SK-N-SH (cell line): ENCODE data around the gene BGN. TPM values are rescaled to one million over a fixed set of nuclear protein-coding genes. Genes with fewer than 3 reads are reported as not detected.

Source experiments
- CTCF ChIA-PET: fragments of 300-600, 350-600 bp; formaldehyde crosslinking; extraction: SDS; loops from one replicate; lab custom pipeline; 2021; lab: Yijun Ruan, JAX
- POLR2A ChIA-PET: fragments of 350-600 bp; sonication (Branson Sonifier 250); formaldehyde crosslinking; extraction: SDS; loops from one replicate; lab custom pipeline; 2020; ENCODE audit warnings: antibody characterized with exemption, inconsistent platforms; lab: Yijun Ruan, JAX
- DNase-seq: peaks from one replicate; pipeline ENCODE4 v3.0.0; 2012
- H2AFZ ChIP-seq: fragments of 200-600 bp; sonication (generic); 2 replicates; pipeline ENCODE4 v1.8.1; 2016; ENCODE audit warnings: antibody characterized with exemption, mild to moderate bottlenecking, low read depth
- H3F3A ChIP-seq: fragments of 200-600 bp; sonication (generic); replicated peaks from 2 replicates; pipeline ENCODE3; 2016; ENCODE audit warnings: antibody characterized with exemption, mild to moderate bottlenecking; ENCODE audit not compliant: insufficient read depth
- H3K27ac ChIP-seq, 2 experiments: fragments of 200-500 bp in 1 of 2; fragments of 200-600 bp in 1 of 2; sonication (Bioruptor generic) in 1 of 2; sonication (generic), shearing (Covaris generic) in 1 of 2; 2 replicates each; pipeline versions ENCODE4 v1.5.1 to v1.6.1; 2014 to 2016; ENCODE audit warnings: low read depth in 2 of 2, inconsistent platforms in 1 of 2, low read length in 1 of 2, mild to moderate bottlenecking in 1 of 2, mixed read lengths in 1 of 2
- H3K27me3 ChIP-seq: fragments of 200-600 bp; sonication (generic), shearing (Covaris generic); 2 replicates; pipeline ENCODE4 v1.6.1; 2016; ENCODE audit warnings: mixed run types; ENCODE audit not compliant: insufficient read depth
- H3K36me3 ChIP-seq, 2 experiments: fragments of 200-500 bp in 1 of 2; fragments of 200-600 bp in 1 of 2; sonication (Bioruptor generic) in 1 of 2; sonication (generic) in 1 of 2; replicated peaks in 1 of 2; 2 replicates each; pipeline versions ENCODE3 to v1.5.1; 2014 to 2016; ENCODE audit warnings: low read length in 1 of 2, mild to moderate bottlenecking in 1 of 2; ENCODE audit not compliant: insufficient read depth in 2 of 2, control insufficient read depth in 1 of 2
- H3K4me1 ChIP-seq, 2 experiments: fragments of 200-500 bp in 1 of 2; fragments of 200-600 bp in 1 of 2; sonication (Bioruptor generic) in 1 of 2; sonication (generic), shearing (Covaris generic) in 1 of 2; 2 replicates each; pipeline versions ENCODE4 v1.5.1 to v1.6.1; 2014 to 2016; ENCODE audit warnings: low read depth in 1 of 2, low read length in 1 of 2, mixed run types in 1 of 2; ENCODE audit not compliant: insufficient read depth in 2 of 2, control insufficient read depth in 1 of 2
- H3K4me2 ChIP-seq: fragments of 200-600 bp; sonication (generic), shearing (Covaris generic); 2 replicates; pipeline ENCODE4 v1.6.1; 2017; ENCODE audit warnings: mixed run types
- H3K4me3 ChIP-seq, 2 experiments: fragments of 200-500 bp in 1 of 2; fragments of 200-600 bp in 1 of 2; sonication (Bioruptor generic) in 1 of 2; sonication (generic), shearing (Covaris generic) in 1 of 2; 2 replicates each; pipeline versions ENCODE4 v1.5.1 to v1.8.1; 2014 to 2016; ENCODE audit warnings: low read depth in 2 of 2, inconsistent platforms in 1 of 2, low read length in 1 of 2, mild to moderate bottlenecking in 1 of 2, mixed read lengths in 1 of 2, moderate library complexity in 1 of 2
- H3K79me2 ChIP-seq: fragments of 200-600 bp; sonication (generic); 2 replicates; pipeline ENCODE4 v1.8.1; 2017; ENCODE audit warnings: mild to moderate bottlenecking; ENCODE audit not compliant: insufficient read depth
- H3K9ac ChIP-seq: fragments of 200-600 bp; sonication (generic); 2 replicates; pipeline ENCODE4 v1.6.1; 2017; ENCODE audit warnings: mixed run types
- H3K9me2 ChIP-seq: fragments of 200-600 bp; sonication (generic); 2 replicates; pipeline ENCODE4 v1.6.1; 2017; ENCODE audit warnings: mixed run types
- H3K9me3 ChIP-seq: fragments of 200-600 bp; sonication (generic); 2 replicates; pipeline ENCODE4 v1.6.1; 2017; ENCODE audit warnings: mixed run types, mild to moderate bottlenecking, moderate library complexity
- H4K20me1 ChIP-seq: fragments of 200-600 bp; sonication (generic); 2 replicates; pipeline ENCODE4 v1.6.1; 2017; ENCODE audit warnings: mild to moderate bottlenecking, mixed run types; ENCODE audit not compliant: insufficient read depth
- EP300 ChIP-seq, 2 experiments: IDR thresholded peaks; 2 replicates each; pipeline versions ENCODE4 v1.4.0 to v1.6.1; 2012; ENCODE audit warnings: borderline replicate concordance in 1 of 2, low read depth in 1 of 2, low read length in 1 of 2
- FOXJ3 ChIP-seq: sonication (generic); formaldehyde crosslinking; IDR thresholded peaks from 2 replicates; pipeline ENCODE4 v1.5.1; 2020; ENCODE audit warnings: mild to moderate bottlenecking, missing genetic modification reagents
- GATA2 ChIP-seq: sonication (generic); formaldehyde crosslinking; IDR thresholded peaks from 2 replicates; pipeline ENCODE4 v1.5.0; 2020; ENCODE audit warnings: mild to moderate bottlenecking, missing genetic modification reagents
- MEF2A ChIP-seq: IDR thresholded peaks from 2 replicates; pipeline ENCODE4 v1.4.0; 2012; ENCODE audit warnings: low read depth, borderline replicate concordance
- MXI1 ChIP-seq: IDR thresholded peaks from 2 replicates; pipeline ENCODE4 v1.6.1; 2012; ENCODE audit warnings: mild to moderate bottlenecking, low read depth, low read length, improper control_type of control experiment
- POLR2AphosphoS5 ChIP-seq: IDR thresholded peaks from 2 replicates; pipeline ENCODE4 v1.6.1; 2012; ENCODE audit warnings: low read depth, low read length
- RAD21 ChIP-seq: IDR thresholded peaks from 2 replicates; pipeline ENCODE4 v1.6.1; 2012; ENCODE audit warnings: mild to moderate bottlenecking, low read length
- RFX5 ChIP-seq: IDR thresholded peaks from 2 replicates; pipeline ENCODE4 v1.6.1; 2012; ENCODE audit warnings: mild to moderate bottlenecking, improper control_type of control experiment, low read length
- SMC3 ChIP-seq: IDR thresholded peaks from 2 replicates; pipeline ENCODE4 v1.6.1; 2012; ENCODE audit warnings: low read depth, low read length, improper control_type of control experiment
- TAF1 ChIP-seq: IDR thresholded peaks from 2 replicates; pipeline ENCODE4 v1.6.1; 2012; ENCODE audit warnings: low read depth, mild to moderate bottlenecking, low read length, moderate library complexity, borderline replicate concordance
- WGBS: methylation state at CpG from one replicate; pipeline ENCODE4 v1.1.6; 2017; ENCODE audit warnings: low lambda C conversion rate; 5-methylcytosine and 5-hydroxymethylcytosine counted together
- polyA plus RNA-seq, 3 experiments: library from polyadenylated mRNA; depleted of rRNA; stranded (reverse); fragments of >200 nt; gene quantifications; 2 replicates each; pipeline ENCODE4 v1.2.3, GENCODE V29; 2012
- TF ChIP-seq, protein P1 (sequence below): fragments of 150-350 bp; IDR thresholded peaks from 2 replicates; pipeline ENCODE4 v1.6.1; 2016; ENCODE audit warnings: mild to moderate bottlenecking, low read depth, low read length
- TF ChIP-seq, protein P2 (sequence below): IDR thresholded peaks from 2 replicates; pipeline ENCODE4 v1.4.0; 2012; ENCODE audit warnings: low read depth, borderline replicate concordance
- TF ChIP-seq, protein P3 (sequence below): fragments of 200-600 bp; sonication (generic); IDR thresholded peaks from 2 replicates; pipeline ENCODE4 v1.6.1; 2017; ENCODE audit warnings: antibody characterized with exemption, mild to moderate bottlenecking, moderate library complexity
- TF ChIP-seq, protein P4 (sequence below): fragments of 150-350 bp; IDR thresholded peaks from 2 replicates; pipeline ENCODE4 v1.6.1; 2017; ENCODE audit warnings: antibody characterized with exemption, low read length, low read depth, borderline replicate concordance
- TF ChIP-seq, protein P5 (sequence below): IDR thresholded peaks from 2 replicates; pipeline ENCODE4 v1.4.0; 2012; ENCODE audit warnings: low read depth, borderline replicate concordance
- TF ChIP-seq, protein P6 (sequence below): IDR thresholded peaks from 2 replicates; pipeline ENCODE4 v1.4.0; 2012; ENCODE audit warnings: low read depth

The BGN gene
- polyA plus RNA-seq, 1 of the 3 experiments (the other 2 are of a cell fraction) = 28.9 TPM

DNA sequence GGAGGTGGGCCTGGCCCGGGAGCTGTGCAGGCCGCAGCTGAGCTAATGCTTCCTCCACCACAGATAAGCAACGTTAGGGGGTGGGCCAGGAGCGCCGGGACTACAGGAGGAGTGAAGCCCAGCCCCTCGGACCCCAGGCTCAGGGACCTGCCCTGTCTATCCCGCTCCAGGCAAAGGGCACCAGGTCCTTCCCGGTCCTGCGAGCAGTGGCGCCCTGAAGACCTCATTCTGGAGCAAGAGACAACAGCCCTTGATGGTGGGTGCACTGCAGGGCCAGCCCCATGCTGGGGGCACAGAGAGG, 48.2 kb upstream of the BGN start:
- Histone ChIP-seq H3K79me2 (no peaks in the 10 kb centered on the region), H3K4me2 (no peak overlapping the region), H3K4me1 (no peaks in the 10 kb centered on the region), H3K9ac (no peak overlapping the region), H3K27ac (no peak overlapping the region), H3K36me3 (no peaks in the 10 kb centered on the region), H3F3A (no peaks in the 10 kb centered on the region), H4K20me1 (no peaks in the 10 kb centered on the region), H3K27me3 (peaks cover 34% of the 10 kb centered on the region), H3K4me3 (no peak overlapping the region), H2AFZ (no peak overlapping the region), H3K9me3 (no peaks in the 10 kb centered on the region), H3K9me2 (no peaks in the 10 kb centered on the region)
- TF ChIP-seq FOXJ3 (CRISPR knock-in tag) (no peak), MXI1 (no peak), EP300 (IDR thresholded peaks at IDR 0.05; ENCODE audit: borderline replicate concordance in 1 of 2, low read depth in 1 of 2, low read length in 1 of 2) (no peak), RAD21 (no peak)
- TF ChIP-seq, protein P1, sequence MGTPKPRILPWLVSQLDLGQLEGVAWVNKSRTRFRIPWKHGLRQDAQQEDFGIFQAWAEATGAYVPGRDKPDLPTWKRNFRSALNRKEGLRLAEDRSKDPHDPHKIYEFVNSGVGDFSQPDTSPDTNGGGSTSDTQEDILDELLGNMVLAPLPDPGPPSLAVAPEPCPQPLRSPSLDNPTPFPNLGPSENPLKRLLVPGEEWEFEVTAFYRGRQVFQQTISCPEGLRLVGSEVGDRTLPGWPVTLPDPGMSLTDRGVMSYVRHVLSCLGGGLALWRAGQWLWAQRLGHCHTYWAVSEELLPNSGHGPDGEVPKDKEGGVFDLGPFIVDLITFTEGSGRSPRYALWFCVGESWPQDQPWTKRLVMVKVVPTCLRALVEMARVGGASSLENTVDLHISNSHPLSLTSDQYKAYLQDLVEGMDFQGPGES = no peak
- TF ChIP-seq, protein P2, sequence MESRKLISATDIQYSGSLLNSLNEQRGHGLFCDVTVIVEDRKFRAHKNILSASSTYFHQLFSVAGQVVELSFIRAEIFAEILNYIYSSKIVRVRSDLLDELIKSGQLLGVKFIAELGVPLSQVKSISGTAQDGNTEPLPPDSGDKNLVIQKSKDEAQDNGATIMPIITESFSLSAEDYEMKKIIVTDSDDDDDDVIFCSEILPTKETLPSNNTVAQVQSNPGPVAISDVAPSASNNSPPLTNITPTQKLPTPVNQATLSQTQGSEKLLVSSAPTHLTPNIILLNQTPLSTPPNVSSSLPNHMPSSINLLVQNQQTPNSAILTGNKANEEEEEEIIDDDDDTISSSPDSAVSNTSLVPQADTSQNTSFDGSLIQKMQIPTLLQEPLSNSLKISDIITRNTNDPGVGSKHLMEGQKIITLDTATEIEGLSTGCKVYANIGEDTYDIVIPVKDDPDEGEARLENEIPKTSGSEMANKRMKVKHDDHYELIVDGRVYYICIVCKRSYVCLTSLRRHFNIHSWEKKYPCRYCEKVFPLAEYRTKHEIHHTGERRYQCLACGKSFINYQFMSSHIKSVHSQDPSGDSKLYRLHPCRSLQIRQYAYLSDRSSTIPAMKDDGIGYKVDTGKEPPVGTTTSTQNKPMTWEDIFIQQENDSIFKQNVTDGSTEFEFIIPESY = no peak
- TF ChIP-seq, protein P3, sequence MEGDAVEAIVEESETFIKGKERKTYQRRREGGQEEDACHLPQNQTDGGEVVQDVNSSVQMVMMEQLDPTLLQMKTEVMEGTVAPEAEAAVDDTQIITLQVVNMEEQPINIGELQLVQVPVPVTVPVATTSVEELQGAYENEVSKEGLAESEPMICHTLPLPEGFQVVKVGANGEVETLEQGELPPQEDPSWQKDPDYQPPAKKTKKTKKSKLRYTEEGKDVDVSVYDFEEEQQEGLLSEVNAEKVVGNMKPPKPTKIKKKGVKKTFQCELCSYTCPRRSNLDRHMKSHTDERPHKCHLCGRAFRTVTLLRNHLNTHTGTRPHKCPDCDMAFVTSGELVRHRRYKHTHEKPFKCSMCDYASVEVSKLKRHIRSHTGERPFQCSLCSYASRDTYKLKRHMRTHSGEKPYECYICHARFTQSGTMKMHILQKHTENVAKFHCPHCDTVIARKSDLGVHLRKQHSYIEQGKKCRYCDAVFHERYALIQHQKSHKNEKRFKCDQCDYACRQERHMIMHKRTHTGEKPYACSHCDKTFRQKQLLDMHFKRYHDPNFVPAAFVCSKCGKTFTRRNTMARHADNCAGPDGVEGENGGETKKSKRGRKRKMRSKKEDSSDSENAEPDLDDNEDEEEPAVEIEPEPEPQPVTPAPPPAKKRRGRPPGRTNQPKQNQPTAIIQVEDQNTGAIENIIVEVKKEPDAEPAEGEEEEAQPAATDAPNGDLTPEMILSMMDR = no peak
- ChIA-PET CTCF (interaction anchor here (1.0 to 1.4 kb wide), 3 partner anchors 14 to 62 kb away, joined by 3 to 7 read pairs (median 3); no protein-coding TSS in a partner anchor), POLR2A (no interaction called here)
- no peak for DNase-seq
- WGBS = 55% methylated on average over 3 of the region's 10 CpGs

DNA sequence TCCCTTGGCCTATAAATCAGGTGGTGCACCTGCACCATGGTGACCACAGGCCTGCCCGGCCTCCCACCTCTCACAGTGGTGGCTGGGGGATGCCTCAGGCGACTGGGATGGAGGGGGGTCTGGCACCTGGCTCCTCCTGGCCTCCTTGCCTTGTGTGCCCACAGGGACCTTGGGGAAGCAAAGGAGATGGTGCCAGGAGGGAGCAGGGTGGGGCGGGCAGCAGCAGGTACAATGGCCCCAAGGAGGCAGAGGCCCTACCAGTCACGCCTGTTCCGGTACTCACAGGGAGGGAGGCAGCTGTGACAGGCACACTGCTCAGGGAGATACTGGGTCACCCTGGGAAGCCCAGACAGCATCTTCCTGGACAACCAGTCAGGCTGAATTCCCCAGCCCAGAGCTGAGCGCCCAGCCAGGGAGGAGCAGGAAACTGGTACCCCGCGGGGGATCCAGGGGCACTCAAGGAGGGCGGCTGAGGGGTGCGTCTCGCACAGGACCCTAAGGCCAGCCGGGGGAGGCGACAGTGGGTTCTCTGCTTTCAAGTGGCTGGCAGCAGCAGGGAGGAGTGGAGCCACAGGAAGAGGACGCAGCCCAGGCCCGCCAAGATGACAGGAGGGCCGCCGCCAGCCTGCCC, 47.7 kb upstream of the BGN start:
- Histone ChIP-seq H3K79me2 (no peaks in the 10 kb centered on the region), H3K4me3 (no peak overlapping the region), H3K27me3 (peaks cover 30% of the 10 kb centered on the region), H3K4me2 (no peak overlapping the region), H3K36me3 (peaks cover 0 to 2% of the 10 kb centered on the region in 2 experiments), H3K4me1 (no peaks in the 10 kb centered on the region), H4K20me1 (no peaks in the 10 kb centered on the region), H3K9me2 (no peaks in the 10 kb centered on the region), H3F3A (no peaks in the 10 kb centered on the region), H2AFZ (no peak overlapping the region), H3K27ac (no peak overlapping the region), H3K9me3 (no peaks in the 10 kb centered on the region), H3K9ac (no peak overlapping the region)
- no peak for DNase-seq
- 63% methylated on average over 3 of the region's 17 CpGs for WGBS
- CTCF ChIA-PET = interaction anchor here (1.2 kb wide), 1 partner anchor 62 kb away, joined by 3 read pairs; no protein-coding TSS in a partner anchor
- POLR2A ChIA-PET = no interaction called here
- no peak for TF ChIP-seq FOXJ3 (CRISPR knock-in tag)
- no peak for TF ChIP-seq MEF2A
- TF ChIP-seq, protein P4, sequence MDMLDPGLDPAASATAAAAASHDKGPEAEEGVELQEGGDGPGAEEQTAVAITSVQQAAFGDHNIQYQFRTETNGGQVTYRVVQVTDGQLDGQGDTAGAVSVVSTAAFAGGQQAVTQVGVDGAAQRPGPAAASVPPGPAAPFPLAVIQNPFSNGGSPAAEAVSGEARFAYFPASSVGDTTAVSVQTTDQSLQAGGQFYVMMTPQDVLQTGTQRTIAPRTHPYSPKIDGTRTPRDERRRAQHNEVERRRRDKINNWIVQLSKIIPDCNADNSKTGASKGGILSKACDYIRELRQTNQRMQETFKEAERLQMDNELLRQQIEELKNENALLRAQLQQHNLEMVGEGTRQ = no peak
- TF ChIP-seq MXI1 = no peak
- TF ChIP-seq SMC3 = no peak
- no peak for TF ChIP-seq GATA2 (CRISPR knock-in tag)
- TF ChIP-seq POLR2AphosphoS5 = no peak
- no peak for TF ChIP-seq RFX5
- TF ChIP-seq, protein P5, sequence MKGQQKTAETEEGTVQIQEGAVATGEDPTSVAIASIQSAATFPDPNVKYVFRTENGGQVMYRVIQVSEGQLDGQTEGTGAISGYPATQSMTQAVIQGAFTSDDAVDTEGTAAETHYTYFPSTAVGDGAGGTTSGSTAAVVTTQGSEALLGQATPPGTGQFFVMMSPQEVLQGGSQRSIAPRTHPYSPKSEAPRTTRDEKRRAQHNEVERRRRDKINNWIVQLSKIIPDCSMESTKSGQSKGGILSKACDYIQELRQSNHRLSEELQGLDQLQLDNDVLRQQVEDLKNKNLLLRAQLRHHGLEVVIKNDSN = no peak
- TF ChIP-seq TAF1 = no peak
- TF ChIP-seq, protein P6, sequence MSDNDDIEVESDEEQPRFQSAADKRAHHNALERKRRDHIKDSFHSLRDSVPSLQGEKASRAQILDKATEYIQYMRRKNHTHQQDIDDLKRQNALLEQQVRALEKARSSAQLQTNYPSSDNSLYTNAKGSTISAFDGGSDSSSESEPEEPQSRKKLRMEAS = no peak
- TF ChIP-seq, protein P1 = no peak
